ENCODE results near the gene SPRN.

- TF ChIP-seq, protein P1, sequence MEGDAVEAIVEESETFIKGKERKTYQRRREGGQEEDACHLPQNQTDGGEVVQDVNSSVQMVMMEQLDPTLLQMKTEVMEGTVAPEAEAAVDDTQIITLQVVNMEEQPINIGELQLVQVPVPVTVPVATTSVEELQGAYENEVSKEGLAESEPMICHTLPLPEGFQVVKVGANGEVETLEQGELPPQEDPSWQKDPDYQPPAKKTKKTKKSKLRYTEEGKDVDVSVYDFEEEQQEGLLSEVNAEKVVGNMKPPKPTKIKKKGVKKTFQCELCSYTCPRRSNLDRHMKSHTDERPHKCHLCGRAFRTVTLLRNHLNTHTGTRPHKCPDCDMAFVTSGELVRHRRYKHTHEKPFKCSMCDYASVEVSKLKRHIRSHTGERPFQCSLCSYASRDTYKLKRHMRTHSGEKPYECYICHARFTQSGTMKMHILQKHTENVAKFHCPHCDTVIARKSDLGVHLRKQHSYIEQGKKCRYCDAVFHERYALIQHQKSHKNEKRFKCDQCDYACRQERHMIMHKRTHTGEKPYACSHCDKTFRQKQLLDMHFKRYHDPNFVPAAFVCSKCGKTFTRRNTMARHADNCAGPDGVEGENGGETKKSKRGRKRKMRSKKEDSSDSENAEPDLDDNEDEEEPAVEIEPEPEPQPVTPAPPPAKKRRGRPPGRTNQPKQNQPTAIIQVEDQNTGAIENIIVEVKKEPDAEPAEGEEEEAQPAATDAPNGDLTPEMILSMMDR (IDR thresholded peaks at IDR 0.05): no peak
- TF ChIP-seq POLR2AphosphoS5 (IDR thresholded peaks at IDR 0.05): no peak
- no peak for TF ChIP-seq POLR2A (IDR thresholded peaks at IDR 0.05)
Observed at GRCh38 chr10:133445268-133445732, 20.9 kb upstream of the SPRN start.
